NCI-H526 (cell line): ENCODE data around the gene AMZ1.

Experiments used
- DNase-seq, 2 experiments: peaks; one replicate each; lab custom pipeline; 2025; lab: John Stamatoyannopoulos, UW

AMZ1 gene

GRCh38 chr7:2651336-2651735 is 36.7 kb upstream of the AMZ1 start:
- DNase-seq: peak in 1 of 2 experiments; percentile 59

- no peak for DNase-seq
Measured at GRCh38 chr7:2651847-2652735, 35.9 kb upstream of the AMZ1 start.

GRCh38 chr7:2652736-2653060 is 35.3 kb upstream of the AMZ1 start:
- no peak for DNase-seq

- no peak for DNase-seq
Measured at GRCh38 chr7:2654059-2654458, 33.9 kb upstream of the AMZ1 start.

GRCh38 chr7:2655870-2656614 is 32.0 kb upstream of the AMZ1 start:
- DNase-seq: no peak

GRCh38 chr7:2657208-2657607 is 30.8 kb upstream of the AMZ1 start:
- no peak for DNase-seq

- DNase-seq: no peak
Measured at GRCh38 chr7:2657920-2658671, 29.9 kb upstream of the AMZ1 start.

- DNase-seq: no peak
Measured at GRCh38 chr7:2658941-2659340, 29.1 kb upstream of the AMZ1 start.

- DNase-seq: no peak
Measured at GRCh38 chr7:2659556-2660358, 28.2 kb upstream of the AMZ1 start.

GRCh38 chr7:2660359-2661095 is 27.5 kb upstream of the AMZ1 start:
- no peak for DNase-seq

GRCh38 chr7:2661096-2661449 is 26.9 kb upstream of the AMZ1 start:
- DNase-seq: no peak

GRCh38 chr7:2661602-2662272 is 26.3 kb upstream of the AMZ1 start:
- DNase-seq: no peak

GRCh38 chr7:2662273-2663120 is 25.5 kb upstream of the AMZ1 start:
- DNase-seq: no peak

- no peak for DNase-seq
Measured at GRCh38 chr7:2663121-2663886, 24.7 kb upstream of the AMZ1 start.

- no peak for DNase-seq
Measured at GRCh38 chr7:2663960-2664359, 24.0 kb upstream of the AMZ1 start.

- no peak for DNase-seq
Measured at GRCh38 chr7:2665359-2665791, 22.6 kb upstream of the AMZ1 start.

- no peak for DNase-seq
Measured at GRCh38 chr7:2666155-2666554, 21.8 kb upstream of the AMZ1 start.

GRCh38 chr7:2666588-2667250 is 21.3 kb upstream of the AMZ1 start:
- DNase-seq: peak in 1 of 2 experiments; percentile 32
